PC-3 (cell line): ENCODE data around the gene DIAPH3. TPM values are rescaled to one million over a fixed set of nuclear protein-coding genes. Genes with fewer than 3 reads are reported as not detected.

Experiments used
- ATAC-seq: fragments of 200-7000 bp; cut with Tn5 transposase; 2 replicates; pipeline ENCODE4 v1.9.1; 2020; ENCODE audit warnings: mild to moderate bottlenecking, moderate library complexity
- BruUV-seq: library from RNA; stranded (reverse); fragments of 400-500 nt; replicated peaks from 2 replicates; lab custom pipeline; 2021; lab: Mats Ljungman, UMichigan
- CTCF ChIA-PET: fragments of 300-600 bp; sonication (Branson Sonifier 250); formaldehyde crosslinking; loops from one replicate; lab custom pipeline; 2022; ENCODE audit warnings: antibody characterized with exemption; lab: Charles Lee
- POLR2A ChIA-PET: fragments of 300-600 bp; sonication (Branson Sonifier 250); formaldehyde crosslinking; loops from one replicate; lab custom pipeline; 2022; ENCODE audit warnings: antibody characterized with exemption; ENCODE audit not compliant: unreplicated experiment; lab: Charles Lee
- DNase-seq: peaks from one replicate; pipeline ENCODE4 v3.0.0-alpha.2; 2015
- H2AFZ ChIP-seq: fragments of 300-600 bp; sonication (generic); 2 replicates; pipeline ENCODE4 v1.6.0; 2016; ENCODE audit warnings: antibody characterized with exemption, low read length
- H3F3A ChIP-seq: fragments of 300-600 bp; sonication (generic); one replicate; pipeline ENCODE4 v1.6.0; 2017; ENCODE audit warnings: antibody characterized with exemption, low read length, control low read depth, mild to moderate bottlenecking; ENCODE audit not compliant: unreplicated experiment
- H3K27ac ChIP-seq: fragments of 300-600 bp; sonication (generic); 2 replicates; pipeline ENCODE4 v1.5.1; 2016; ENCODE audit warnings: mild to moderate bottlenecking, low read length
- H3K27me3 ChIP-seq: fragments of 300-600 bp; sonication (generic); 2 replicates; pipeline ENCODE4 v1.6.1; 2016; ENCODE audit warnings: low read length, mixed read lengths
- H3K36me3 ChIP-seq: fragments of 300-600 bp; sonication (generic); 2 replicates; pipeline ENCODE4 v1.6.1; 2016; ENCODE audit warnings: low read depth, mixed run types, low read length, mixed read lengths
- H3K4me1 ChIP-seq: fragments of 300-600 bp; sonication (generic); 2 replicates; pipeline ENCODE4 v1.5.1; 2016; ENCODE audit warnings: low read length; ENCODE audit not compliant: insufficient read depth
- H3K4me2 ChIP-seq: fragments of 300-600 bp; sonication (generic); 2 replicates; pipeline ENCODE4 v1.6.0; 2016; ENCODE audit warnings: low read length
- H3K4me3 ChIP-seq: fragments of 300-600 bp; sonication (generic); 2 replicates; pipeline ENCODE4 v1.5.1; 2016; ENCODE audit warnings: mild to moderate bottlenecking, low read length, mixed read lengths
- H3K79me2 ChIP-seq: fragments of 300-600 bp; sonication (generic); 2 replicates; pipeline ENCODE4 v1.6.1; 2017; ENCODE audit warnings: low read length, mixed read lengths
- H3K9ac ChIP-seq: fragments of 300-600 bp; sonication (generic); 2 replicates; pipeline ENCODE4 v1.6.0; 2016; ENCODE audit warnings: mild to moderate bottlenecking, low read length
- H3K9me2 ChIP-seq: fragments of 300-600 bp; sonication (generic); replicated peaks from 2 replicates; pipeline ENCODE4 v1.6.1; 2016; ENCODE audit warnings: mixed run types, low read length, mixed read lengths
- H3K9me3 ChIP-seq: fragments of 300-600 bp; sonication (generic); 2 replicates; pipeline ENCODE4 v1.6.1; 2016; ENCODE audit warnings: low read length, mixed read lengths
- H4K20me1 ChIP-seq: fragments of 300-600 bp; sonication (generic); 2 replicates; pipeline ENCODE4 v1.6.1; 2016; ENCODE audit warnings: low read length, mixed read lengths
- EZH2 ChIP-seq: fragments of 300-600 bp; sonication (generic); IDR thresholded peaks from one replicate; pipeline ENCODE4 v1.6.1; 2017; ENCODE audit warnings: antibody characterized with exemption, mild to moderate bottlenecking, low read length; ENCODE audit not compliant: unreplicated experiment
- EZH2phosphoT487 ChIP-seq: fragments of 300-600 bp; sonication (generic); IDR thresholded peaks from 2 replicates; pipeline ENCODE4 v1.6.1; 2018; ENCODE audit warnings: mild to moderate bottlenecking, antibody characterized with exemption, low read length, borderline replicate concordance
- intact Hi-C: fragments of 100-400 bp; cut with micrococcal nuclease; formaldehyde crosslinking; loops from 2 replicates; pipeline ENCODE4 v1.9.0; 2023
- total RNA-seq: library from RNA; depleted of rRNA; stranded (reverse); fragments of >200 nt; gene quantifications from 2 replicates; pipeline ENCODE4 v1.2.3, GENCODE V29; 2014
- TF ChIP-seq, protein P1 (sequence below): fragments of 300-600 bp; sonication (generic); conservative IDR thresholded peaks from 2 replicates; pipeline ENCODE4 v1.5.1; 2017; ENCODE audit warnings: antibody characterized with exemption, low read depth, mild to moderate bottlenecking, low read length

DIAPH3 gene
- total RNA-seq, 1 experiment from 2014 or later, result 7.6 TPM

DNA sequence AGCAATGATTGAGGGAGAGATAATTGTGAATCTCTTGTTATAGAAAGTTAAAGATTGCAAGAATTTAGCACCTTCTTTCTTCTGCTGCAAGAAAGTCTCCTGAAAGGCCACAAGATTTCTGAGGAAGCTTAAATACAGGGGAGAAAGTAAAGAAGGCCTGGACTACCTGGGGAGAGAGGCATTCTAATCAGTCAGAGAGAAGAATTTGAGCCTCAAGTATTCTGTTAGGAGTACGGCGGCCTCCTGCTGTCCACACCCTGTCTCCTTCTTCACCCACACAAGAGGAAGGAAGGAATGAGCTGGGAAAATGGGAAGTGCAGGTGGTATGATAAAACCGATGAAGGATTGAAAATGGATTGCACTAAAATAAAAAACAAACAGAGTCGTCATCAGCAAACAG is 474.7 kb downstream of the DIAPH3 start:
- Histone ChIP-seq H2AFZ (no peak overlapping the region), H3K4me2 (no peak overlapping the region), H3K9me2 (no peaks in the 10 kb centered on the region), H3K9me3 (no peaks in the 10 kb centered on the region), H3K36me3 (no peaks in the 10 kb centered on the region), H3K79me2 (no peaks in the 10 kb centered on the region), H3K27ac (no peak overlapping the region), H3K9ac (no peak overlapping the region), H3K27me3 (no peaks in the 10 kb centered on the region), H3K4me1 (no peaks in the 10 kb centered on the region), H4K20me1 (no peaks in the 10 kb centered on the region), H3K4me3 (no peak overlapping the region), H3F3A (no peaks in the 10 kb centered on the region)
- TF ChIP-seq EZH2phosphoT487, result no peak
- TF ChIP-seq EZH2, result no peak
- TF ChIP-seq, protein P1, sequence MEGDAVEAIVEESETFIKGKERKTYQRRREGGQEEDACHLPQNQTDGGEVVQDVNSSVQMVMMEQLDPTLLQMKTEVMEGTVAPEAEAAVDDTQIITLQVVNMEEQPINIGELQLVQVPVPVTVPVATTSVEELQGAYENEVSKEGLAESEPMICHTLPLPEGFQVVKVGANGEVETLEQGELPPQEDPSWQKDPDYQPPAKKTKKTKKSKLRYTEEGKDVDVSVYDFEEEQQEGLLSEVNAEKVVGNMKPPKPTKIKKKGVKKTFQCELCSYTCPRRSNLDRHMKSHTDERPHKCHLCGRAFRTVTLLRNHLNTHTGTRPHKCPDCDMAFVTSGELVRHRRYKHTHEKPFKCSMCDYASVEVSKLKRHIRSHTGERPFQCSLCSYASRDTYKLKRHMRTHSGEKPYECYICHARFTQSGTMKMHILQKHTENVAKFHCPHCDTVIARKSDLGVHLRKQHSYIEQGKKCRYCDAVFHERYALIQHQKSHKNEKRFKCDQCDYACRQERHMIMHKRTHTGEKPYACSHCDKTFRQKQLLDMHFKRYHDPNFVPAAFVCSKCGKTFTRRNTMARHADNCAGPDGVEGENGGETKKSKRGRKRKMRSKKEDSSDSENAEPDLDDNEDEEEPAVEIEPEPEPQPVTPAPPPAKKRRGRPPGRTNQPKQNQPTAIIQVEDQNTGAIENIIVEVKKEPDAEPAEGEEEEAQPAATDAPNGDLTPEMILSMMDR, result no peak
- no TSS peak for BruUV-seq
- intact Hi-C loops, result no loop called here
- POLR2A ChIA-PET, result no interaction called here
- CTCF ChIA-PET, result no interaction called here
- DNase-seq (no peak), ATAC-seq (no peak)

DNA sequence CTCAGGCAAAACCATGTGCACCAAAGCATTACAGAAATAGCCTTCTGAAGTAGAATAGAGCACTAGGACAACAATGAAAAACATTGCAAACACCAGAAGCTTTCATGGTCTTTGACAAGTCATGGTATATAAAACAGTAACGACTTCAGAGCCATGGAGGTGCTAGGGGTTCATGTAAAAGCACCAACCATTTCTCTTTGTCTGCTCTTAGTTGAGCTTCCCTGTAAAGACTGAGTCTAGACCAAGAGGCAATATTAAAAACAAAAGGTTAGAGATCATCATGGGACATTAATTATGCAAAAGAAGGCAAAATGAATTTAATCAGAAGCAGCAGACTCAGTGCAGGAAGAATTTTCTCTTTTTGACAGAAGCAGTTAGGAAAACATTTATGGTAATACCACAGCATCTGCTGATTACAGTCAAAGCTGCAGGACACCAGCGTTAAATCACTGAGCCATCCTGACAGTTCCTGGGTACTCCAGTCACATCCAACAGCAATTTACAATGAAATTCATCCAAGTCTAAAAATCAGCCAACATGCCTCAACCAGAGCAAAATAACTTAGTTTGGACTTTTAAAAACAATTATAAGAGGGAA is 476.8 kb downstream of the DIAPH3 start:
- Histone ChIP-seq H4K20me1 (no peaks in the 10 kb centered on the region), H3K9ac (no peak overlapping the region), H2AFZ (no peak overlapping the region), H3K4me2 (no peak overlapping the region), H3K9me3 (no peaks in the 10 kb centered on the region), H3K4me1 (no peaks in the 10 kb centered on the region), H3F3A (no peaks in the 10 kb centered on the region), H3K4me3 (no peak overlapping the region), H3K9me2 (no peaks in the 10 kb centered on the region), H3K27ac (no peak overlapping the region), H3K27me3 (no peaks in the 10 kb centered on the region), H3K36me3 (no peaks in the 10 kb centered on the region), H3K79me2 (no peaks in the 10 kb centered on the region)
- ChIA-PET CTCF (no interaction called here), POLR2A (no interaction called here)
- intact Hi-C loops, result no loop called here
- no TSS peak for BruUV-seq
- TF ChIP-seq EZH2 (no peak), EZH2phosphoT487 (no peak)
- TF ChIP-seq, protein P1, result no peak
- DNase-seq (no peak), ATAC-seq (no peak)

DNA sequence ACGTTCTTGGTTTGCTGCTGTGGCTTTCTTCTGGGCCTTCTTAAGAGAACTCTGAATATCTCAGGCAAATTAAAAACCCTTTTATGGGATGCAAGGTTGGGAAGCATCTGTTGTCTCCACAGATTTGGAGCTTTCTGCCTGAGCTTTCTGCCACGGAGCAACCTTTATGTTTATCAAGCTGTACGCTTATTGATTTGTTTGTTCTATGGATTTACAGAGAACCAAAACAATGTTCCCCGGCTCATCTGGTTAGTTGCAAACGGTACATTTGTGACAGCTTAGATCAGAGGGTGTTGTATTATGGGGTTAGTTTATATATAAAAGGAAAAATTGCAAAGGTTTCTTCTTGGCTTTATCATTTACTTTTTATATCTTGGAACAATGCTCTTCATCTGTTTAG is 479.6 kb downstream of the DIAPH3 start:
- Histone ChIP-seq H2AFZ (no peak overlapping the region), H3K4me3 (no peak overlapping the region), H3K9ac (no peak overlapping the region), H3K27me3 (no peaks in the 10 kb centered on the region), H3K4me1 (no peaks in the 10 kb centered on the region), H3K27ac (no peak overlapping the region), H3K79me2 (no peaks in the 10 kb centered on the region), H3K36me3 (no peaks in the 10 kb centered on the region), H3F3A (no peaks in the 10 kb centered on the region), H3K9me3 (no peaks in the 10 kb centered on the region), H3K9me2 (no peaks in the 10 kb centered on the region), H4K20me1 (no peaks in the 10 kb centered on the region), H3K4me2 (no peak overlapping the region)
- DNase-seq, result no peak
- no TSS peak for BruUV-seq
- ATAC-seq, result no peak
- TF ChIP-seq, protein P1, result no peak
- TF ChIP-seq EZH2phosphoT487, result no peak
- TF ChIP-seq EZH2, result no peak
- intact Hi-C loops, result loop anchor here (5.0 kb wide), 1 partner anchor 643 kb away; no protein-coding TSS in a partner anchor
- ChIA-PET CTCF (no interaction called here), POLR2A (no interaction called here)
